ENCODE results near the gene PALM.
"Not testable (repeated sequence)": the region's sequence is repeated elsewhere in the genome, so short reads cannot be mapped to it uniquely, and the experiment has no call there.

DNA sequence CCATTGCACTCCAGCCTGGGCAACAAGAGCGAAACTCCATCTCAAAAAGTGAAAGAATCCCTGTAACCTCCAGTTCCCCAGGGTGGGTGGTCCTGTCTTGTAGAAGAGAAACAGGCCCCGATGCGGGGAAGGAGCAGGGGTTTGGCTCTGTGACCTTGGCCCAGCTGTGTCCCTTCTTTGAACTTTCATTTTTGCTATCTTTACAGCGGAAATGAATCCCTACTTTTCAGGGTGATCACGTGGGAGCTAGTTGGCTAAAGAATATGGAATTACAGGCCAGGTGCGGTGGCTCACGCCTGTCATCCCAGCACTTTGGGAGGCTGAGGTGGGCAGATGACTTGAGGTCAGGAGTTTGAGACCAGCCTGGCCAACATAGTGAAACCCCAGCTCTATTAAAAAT, 36.4 kb downstream of the PALM start:
- not testable (repeated sequence) for TF ChIP-seq POLR2A (IDR thresholded peaks at IDR 0.05; ENCODE audit: borderline replicate concordance, extremely low read depth, insufficient read depth, insufficient read length); SP1 (IDR thresholded peaks at IDR 0.05; ENCODE audit: low read depth); RAD21 (IDR thresholded peaks at IDR 0.05; ENCODE audit: low read depth); FOSL1 (IDR thresholded peaks at IDR 0.05; ENCODE audit: low read depth); ZNF274 (IDR thresholded peaks at IDR 0.05; ENCODE audit: low read depth, low read length); EZH2 (IDR thresholded peaks at IDR 0.05); EZH2phosphoT487 (IDR thresholded peaks at IDR 0.05; ENCODE audit: borderline replicate concordance); CEBPB (IDR thresholded peaks at IDR 0.05; ENCODE audit: low read depth)
- TF ChIP-seq, protein P1, sequence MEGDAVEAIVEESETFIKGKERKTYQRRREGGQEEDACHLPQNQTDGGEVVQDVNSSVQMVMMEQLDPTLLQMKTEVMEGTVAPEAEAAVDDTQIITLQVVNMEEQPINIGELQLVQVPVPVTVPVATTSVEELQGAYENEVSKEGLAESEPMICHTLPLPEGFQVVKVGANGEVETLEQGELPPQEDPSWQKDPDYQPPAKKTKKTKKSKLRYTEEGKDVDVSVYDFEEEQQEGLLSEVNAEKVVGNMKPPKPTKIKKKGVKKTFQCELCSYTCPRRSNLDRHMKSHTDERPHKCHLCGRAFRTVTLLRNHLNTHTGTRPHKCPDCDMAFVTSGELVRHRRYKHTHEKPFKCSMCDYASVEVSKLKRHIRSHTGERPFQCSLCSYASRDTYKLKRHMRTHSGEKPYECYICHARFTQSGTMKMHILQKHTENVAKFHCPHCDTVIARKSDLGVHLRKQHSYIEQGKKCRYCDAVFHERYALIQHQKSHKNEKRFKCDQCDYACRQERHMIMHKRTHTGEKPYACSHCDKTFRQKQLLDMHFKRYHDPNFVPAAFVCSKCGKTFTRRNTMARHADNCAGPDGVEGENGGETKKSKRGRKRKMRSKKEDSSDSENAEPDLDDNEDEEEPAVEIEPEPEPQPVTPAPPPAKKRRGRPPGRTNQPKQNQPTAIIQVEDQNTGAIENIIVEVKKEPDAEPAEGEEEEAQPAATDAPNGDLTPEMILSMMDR (IDR thresholded peaks at IDR 0.05 in 2 of 3, conservative IDR thresholded peaks at IDR 0.05 in 1 of 3; ENCODE audit: borderline replicate concordance in 1 of 3, insufficient read depth in 1 of 3, low read depth in 2 of 3, low read length in 2 of 3), result not testable (repeated sequence)
- TF ChIP-seq, protein P2, sequence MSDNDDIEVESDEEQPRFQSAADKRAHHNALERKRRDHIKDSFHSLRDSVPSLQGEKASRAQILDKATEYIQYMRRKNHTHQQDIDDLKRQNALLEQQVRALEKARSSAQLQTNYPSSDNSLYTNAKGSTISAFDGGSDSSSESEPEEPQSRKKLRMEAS (IDR thresholded peaks at IDR 0.05), result not testable (repeated sequence)
- TF ChIP-seq, protein P3, sequence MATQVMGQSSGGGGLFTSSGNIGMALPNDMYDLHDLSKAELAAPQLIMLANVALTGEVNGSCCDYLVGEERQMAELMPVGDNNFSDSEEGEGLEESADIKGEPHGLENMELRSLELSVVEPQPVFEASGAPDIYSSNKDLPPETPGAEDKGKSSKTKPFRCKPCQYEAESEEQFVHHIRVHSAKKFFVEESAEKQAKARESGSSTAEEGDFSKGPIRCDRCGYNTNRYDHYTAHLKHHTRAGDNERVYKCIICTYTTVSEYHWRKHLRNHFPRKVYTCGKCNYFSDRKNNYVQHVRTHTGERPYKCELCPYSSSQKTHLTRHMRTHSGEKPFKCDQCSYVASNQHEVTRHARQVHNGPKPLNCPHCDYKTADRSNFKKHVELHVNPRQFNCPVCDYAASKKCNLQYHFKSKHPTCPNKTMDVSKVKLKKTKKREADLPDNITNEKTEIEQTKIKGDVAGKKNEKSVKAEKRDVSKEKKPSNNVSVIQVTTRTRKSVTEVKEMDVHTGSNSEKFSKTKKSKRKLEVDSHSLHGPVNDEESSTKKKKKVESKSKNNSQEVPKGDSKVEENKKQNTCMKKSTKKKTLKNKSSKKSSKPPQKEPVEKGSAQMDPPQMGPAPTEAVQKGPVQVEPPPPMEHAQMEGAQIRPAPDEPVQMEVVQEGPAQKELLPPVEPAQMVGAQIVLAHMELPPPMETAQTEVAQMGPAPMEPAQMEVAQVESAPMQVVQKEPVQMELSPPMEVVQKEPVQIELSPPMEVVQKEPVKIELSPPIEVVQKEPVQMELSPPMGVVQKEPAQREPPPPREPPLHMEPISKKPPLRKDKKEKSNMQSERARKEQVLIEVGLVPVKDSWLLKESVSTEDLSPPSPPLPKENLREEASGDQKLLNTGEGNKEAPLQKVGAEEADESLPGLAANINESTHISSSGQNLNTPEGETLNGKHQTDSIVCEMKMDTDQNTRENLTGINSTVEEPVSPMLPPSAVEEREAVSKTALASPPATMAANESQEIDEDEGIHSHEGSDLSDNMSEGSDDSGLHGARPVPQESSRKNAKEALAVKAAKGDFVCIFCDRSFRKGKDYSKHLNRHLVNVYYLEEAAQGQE (IDR thresholded peaks at IDR 0.05; ENCODE audit: low read depth), result not testable (repeated sequence)
